CD4-positive, alpha-beta T cell treated with Interleukin-21 for 1 hour (primary cell): Measurements from ENCODE around the gene MAEL.

Experiments
- DNase-seq: peaks from one replicate; pipeline ENCODE4 v3.0.0-alpha.2; 2020

MAEL gene

GRCh38 chr1:166988974-166989515 lies at the start of gene MAEL:
Gene MAEL (plus strand): TSS chr1:166989280. CDS start chr1:166989353, 73 bp downstream.
- no peak for DNase-seq

GRCh38 chr1:166939741-166940375 lies 49.2 kb upstream of the MAEL start:
- no peak for DNase-seq

- DNase-seq, result no peak
Observed at GRCh38 chr1:166944186-166944967, 44.7 kb upstream of the MAEL start.

GRCh38 chr1:166947398-166948043 lies 41.6 kb upstream of the MAEL start:
- DNase-seq, result no peak

- DNase-seq, result no peak
Observed at GRCh38 chr1:166948856-166949350, 40.2 kb upstream of the MAEL start.

GRCh38 chr1:166950156-166950555 lies 38.9 kb upstream of the MAEL start:
- no peak for DNase-seq

- no peak for DNase-seq
Observed at GRCh38 chr1:166951050-166951449, 38.0 kb upstream of the MAEL start.

GRCh38 chr1:166952002-166952746 lies 36.9 kb upstream of the MAEL start:
- no peak for DNase-seq

- no peak for DNase-seq
Observed at GRCh38 chr1:166953491-166953890, 35.6 kb upstream of the MAEL start.

- DNase-seq, result no peak
Observed at GRCh38 chr1:166956057-166956850, 32.8 kb upstream of the MAEL start.

GRCh38 chr1:166956872-166957271 lies 32.2 kb upstream of the MAEL start:
- no peak for DNase-seq

GRCh38 chr1:166960858-166961474 lies 28.1 kb upstream of the MAEL start:
- DNase-seq, result no peak

- DNase-seq, result no peak
Observed at GRCh38 chr1:166969074-166969677, 19.9 kb upstream of the MAEL start.

- no peak for DNase-seq
Observed at GRCh38 chr1:166971252-166971651, 17.8 kb upstream of the MAEL start.

- no peak for DNase-seq
Observed at GRCh38 chr1:166972193-166972592, 16.9 kb upstream of the MAEL start.

GRCh38 chr1:166972826-166973225 lies 16.3 kb upstream of the MAEL start:
- DNase-seq, result no peak

- peak; percentile 15 for DNase-seq
Observed at GRCh38 chr1:166974647-166975345, 14.3 kb upstream of the MAEL start.

GRCh38 chr1:166975361-166976129 lies 13.5 kb upstream of the MAEL start, which contains the start of gene ILDR2:
Gene ILDR2 (minus strand): TSS chr1:166975540. CDS start chr1:166975268, 272 bp downstream.
- peak; percentile 42 for DNase-seq

- no peak for DNase-seq
Observed at GRCh38 chr1:166977951-166978350, 11.1 kb upstream of the MAEL start.
